OCI-LY7 (cell line): Measurements from ENCODE around the gene PPFIBP1. TPM values are rescaled to one million over a fixed set of nuclear protein-coding genes. Genes with fewer than 3 reads are reported as not detected.

Experiments used
- BruUV-seq: library from RNA; stranded (reverse); fragments of 400-500 nt; replicated peaks from 2 replicates; lab custom pipeline; 2021; lab: Mats Ljungman, UMichigan
- CTCF ChIA-PET: fragments of 300-600 bp; sonication (Branson Sonifier 250); formaldehyde crosslinking; loops from one replicate; lab custom pipeline; 2022; ENCODE audit warnings: antibody characterized with exemption; ENCODE audit not compliant: unreplicated experiment; lab: Charles Lee
- POLR2A ChIA-PET: fragments of 300-600 bp; sonication (Branson Sonifier 250); formaldehyde crosslinking; loops from one replicate; lab custom pipeline; 2022; ENCODE audit warnings: antibody characterized with exemption; lab: Charles Lee
- DNase-seq: peaks from one replicate; pipeline ENCODE4 v3.0.0-alpha.2; 2015; ENCODE audit warnings: low spot score
- H2AFZ ChIP-seq: fragments of 200-600 bp; sonication (generic), shearing (Covaris generic); 2 replicates; pipeline ENCODE4 v1.6.1; 2014; ENCODE audit warnings: mild to moderate bottlenecking, antibody characterized with exemption, low read length, moderate library complexity
- H3K27ac ChIP-seq: fragments of 200-600 bp; sonication (generic); 2 replicates; pipeline ENCODE4 v1.5.1; 2014; ENCODE audit warnings: mixed run types, low read depth, mild to moderate bottlenecking, moderate library complexity, low read length, inconsistent platforms; ENCODE audit not compliant: poor library complexity, severe bottlenecking
- H3K36me3 ChIP-seq: fragments of 200-600 bp; sonication (generic); 2 replicates; pipeline ENCODE4 v1.6.1; 2014; ENCODE audit warnings: mild to moderate bottlenecking, antibody characterized with exemption, low read length, moderate library complexity, mixed read lengths; ENCODE audit not compliant: insufficient read depth
- H3K4me1 ChIP-seq: fragments of 200-600 bp; sonication (generic); 2 replicates; pipeline ENCODE4 v1.5.1; 2014; ENCODE audit warnings: mild to moderate bottlenecking, low read length; ENCODE audit not compliant: insufficient read depth, poor library complexity, severe bottlenecking
- H3K4me2 ChIP-seq: fragments of 200-600 bp; sonication (generic); 2 replicates; pipeline ENCODE4 v1.6.1; 2014; ENCODE audit warnings: mild to moderate bottlenecking, low read length
- H3K4me3 ChIP-seq: fragments of 200-600 bp; sonication (generic); 2 replicates; pipeline ENCODE4 v1.5.1; 2014; ENCODE audit warnings: mild to moderate bottlenecking, low read depth, low read length; ENCODE audit not compliant: poor library complexity, severe bottlenecking
- H3K79me2 ChIP-seq: fragments of 200-600 bp; sonication (generic); 2 replicates; pipeline ENCODE4 v1.6.1; 2016; ENCODE audit warnings: low read depth, mild to moderate bottlenecking, low read length, moderate library complexity, mixed read lengths; ENCODE audit not compliant: insufficient read depth
- H3K9me2 ChIP-seq: fragments of 200-600 bp; sonication (generic); 2 replicates; pipeline ENCODE4 v1.6.1; 2016; ENCODE audit warnings: mild to moderate bottlenecking, low read length, mixed read lengths; ENCODE audit not compliant: insufficient read depth
- H3K9me3 ChIP-seq: fragments of 200-600 bp; sonication (generic); 2 replicates; pipeline ENCODE4 v1.6.1; 2014; ENCODE audit warnings: mild to moderate bottlenecking, mixed run types, low read length, mixed read lengths
- H4K20me1 ChIP-seq: fragments of 200-600 bp; sonication (generic); 2 replicates; pipeline ENCODE4 v1.6.1; 2014; ENCODE audit warnings: mild to moderate bottlenecking, antibody characterized with exemption, low read length, moderate library complexity, mixed read lengths; ENCODE audit not compliant: insufficient read depth
- CTCF ChIP-seq: fragments of 200-600 bp; sonication (generic); conservative IDR thresholded peaks from 2 replicates; pipeline ENCODE4 v1.5.1; 2014; ENCODE audit warnings: mild to moderate bottlenecking, antibody characterized with exemption, low read length, moderate library complexity, mixed read lengths
- EZH2phosphoT487 ChIP-seq: fragments of 200-600 bp; sonication (generic); IDR thresholded peaks from 2 replicates; pipeline ENCODE4 v1.6.1; 2018; ENCODE audit warnings: low read depth, borderline replicate concordance, mild to moderate bottlenecking, mixed run types, antibody characterized with exemption, low read length, moderate library complexity, mixed read lengths
- intact Hi-C: fragments of 100-400 bp; cut with micrococcal nuclease; formaldehyde crosslinking; loops from one replicate; pipeline ENCODE4 v1.10.0; 2022; ENCODE audit not compliant: unreplicated experiment
- total RNA-seq, 2 experiments: library from RNA; depleted of rRNA in 1 of 2; stranded (reverse); fragments of >200 nt in 1 of 2; shearing (Covaris generic) in 1 of 2; gene quantifications; 2 replicates each; pipeline ENCODE4 v1.2.3, GENCODE V29; 2014 to 2022

The PPFIBP1 gene
- total RNA-seq, 2 experiments from 2014 or later: 7.3 to 14.6 TPM

- Histone ChIP-seq H3K9me3 (no peaks in the 10 kb centered on the region), H4K20me1 (no peaks in the 10 kb centered on the region; the same call in 1 of the 2 replicates), H3K79me2 (no peaks in the 10 kb centered on the region), H2AFZ (no peak overlapping the region), H3K4me2 (no peak overlapping the region), H3K27ac (no peak overlapping the region), H3K9me2 (no peaks in the 10 kb centered on the region), H3K4me1 (no peaks in the 10 kb centered on the region), H3K36me3 (no peaks in the 10 kb centered on the region), H3K4me3 (no peak overlapping the region)
- CTCF ChIA-PET: no interaction called here
- intact Hi-C loops: no loop called here
- DNase-seq: no peak
- BruUV-seq: no TSS peak
- POLR2A ChIA-PET: interaction anchor here (0.7 to 1.1 kb wide), 2 partner anchors 21 to 45 kb away, joined by 3 read pairs; no protein-coding TSS in a partner anchor
- TF ChIP-seq CTCF (no peak), EZH2phosphoT487 (no peak)
Measured at GRCh38 chr12:27576667-27577347, 52.8 kb downstream of the PPFIBP1 start.

- BruUV-seq: no TSS peak
- no peak overlapping the region for H3K4me3 ChIP-seq
- H4K20me1 ChIP-seq: no peaks in the 10 kb centered on the region; the same call in 1 of the 2 replicates
- no peak for TF ChIP-seq CTCF
- TF ChIP-seq EZH2phosphoT487: no peak
- intact Hi-C loops: no loop called here
- POLR2A ChIA-PET: interaction anchor here (0.7 to 1.1 kb wide), 2 partner anchors 22 to 46 kb away, joined by 3 read pairs; no protein-coding TSS in a partner anchor
- H3K9me2 ChIP-seq: no peaks in the 10 kb centered on the region
- no peak overlapping the region for H2AFZ ChIP-seq
- no peak overlapping the region for H3K4me2 ChIP-seq
- no peaks in the 10 kb centered on the region for H3K4me1 ChIP-seq
- no peaks in the 10 kb centered on the region for H3K79me2 ChIP-seq
- no peaks in the 10 kb centered on the region for H3K9me3 ChIP-seq
- no peak for DNase-seq
- no peaks in the 10 kb centered on the region for H3K36me3 ChIP-seq
- CTCF ChIA-PET: no interaction called here
- H3K27ac ChIP-seq: no peak overlapping the region
Measured at GRCh38 chr12:27577688-27578087, 53.7 kb downstream of the PPFIBP1 start.
